A673 (cell line): ENCODE results near the gene NAA30. TPM values are rescaled to one million over a fixed set of nuclear protein-coding genes. Genes with fewer than 3 reads are reported as not detected.

ENCODE experiments used
- BruUV-seq: library from RNA; stranded (reverse); fragments of 400-500 nt; replicated peaks from 2 replicates; lab custom pipeline; 2021; lab: Mats Ljungman, UMichigan
- CTCF ChIA-PET: fragments of 300-600 bp; sonication (Branson Sonifier 250); formaldehyde crosslinking; loops from one replicate; lab custom pipeline; 2022; ENCODE audit warnings: antibody characterized with exemption; lab: Charles Lee
- POLR2A ChIA-PET: fragments of 300-600 bp; sonication (Branson Sonifier 250); formaldehyde crosslinking; loops from one replicate; lab custom pipeline; 2022; ENCODE audit warnings: antibody characterized with exemption; ENCODE audit not compliant: low non-redundant PET; lab: Charles Lee
- DNase-seq: peaks from one replicate; pipeline ENCODE4 v3.0.0-alpha.2; 2015; ENCODE audit warnings: low spot score
- H3K27ac ChIP-seq: fragments of 200-600 bp; sonication (generic); 2 replicates; pipeline ENCODE4 v1.5.1; 2016; ENCODE audit warnings: mixed run types, low read depth, mild to moderate bottlenecking, mixed read lengths, antibody characterized with exemption, low read length; ENCODE audit not compliant: poor library complexity, severe bottlenecking
- H3K27me3 ChIP-seq: fragments of 200-600 bp; sonication (generic); replicated peaks from 2 replicates; pipeline ENCODE4 v1.6.1; 2017; ENCODE audit warnings: mixed run types, low read depth, mild to moderate bottlenecking, mixed read lengths, antibody characterized with exemption, low read length; ENCODE audit not compliant: insufficient read depth, poor library complexity
- H3K36me3 ChIP-seq: fragments of 200-600 bp; sonication (generic); 2 replicates; pipeline ENCODE4 v1.6.1; 2016; ENCODE audit warnings: mixed run types, mild to moderate bottlenecking, mixed read lengths, antibody characterized with exemption, low read length; ENCODE audit not compliant: insufficient read depth, poor library complexity, severe bottlenecking
- H3K4me1 ChIP-seq: fragments of 200-600 bp; sonication (generic); 2 replicates; pipeline ENCODE4 v1.6.1; 2017; ENCODE audit warnings: mixed run types, mild to moderate bottlenecking, mixed read lengths, antibody characterized with exemption, low read length; ENCODE audit not compliant: insufficient read depth, poor library complexity, severe bottlenecking
- H3K4me3 ChIP-seq: fragments of 200-600 bp; sonication (generic); 2 replicates; pipeline ENCODE4 v1.5.1; 2016; ENCODE audit warnings: low read depth, mixed run types, mild to moderate bottlenecking, mixed read lengths, low read length; ENCODE audit not compliant: poor library complexity, severe bottlenecking
- H3K9me3 ChIP-seq: fragments of 200-600 bp; sonication (generic); 2 replicates; pipeline ENCODE4 v1.6.1; 2016; ENCODE audit warnings: mixed run types, low read depth, mild to moderate bottlenecking, mixed read lengths, antibody characterized with exemption, low read length; ENCODE audit not compliant: poor library complexity, severe bottlenecking
- CTCF ChIP-seq: fragments of 300-800, 200-600 bp; sonication (generic); conservative IDR thresholded peaks from 2 replicates; pipeline ENCODE4 v1.5.1; 2017; ENCODE audit warnings: low read depth, mild to moderate bottlenecking, antibody characterized with exemption, low read length, moderate library complexity, mixed read lengths
- EZH2 ChIP-seq: fragments of 200-600 bp; sonication (generic); IDR thresholded peaks from 2 replicates; pipeline ENCODE4 v1.6.1; 2017; ENCODE audit warnings: borderline replicate concordance, low read depth, mild to moderate bottlenecking, mixed read lengths, antibody characterized with exemption, low read length; ENCODE audit not compliant: poor library complexity, severe bottlenecking
- intact Hi-C: fragments of 100-400 bp; cut with micrococcal nuclease; formaldehyde crosslinking; loops from one replicate; pipeline ENCODE4 v1.10.0; 2022; ENCODE audit not compliant: unreplicated experiment
- total RNA-seq: library from RNA; stranded (reverse); gene quantifications from 2 replicates; pipeline ENCODE4 v1.2.3, GENCODE V29; 2021

Gene NAA30
- total RNA-seq, 1 experiment from 2014 or later, result 34.3 TPM

- H3K27me3 ChIP-seq, result no peaks in the 10 kb centered on the region
- no peak overlapping the region for H3K4me3 ChIP-seq
- ChIA-PET POLR2A (no interaction called here), CTCF (no interaction called here)
- H3K9me3 ChIP-seq, result no peaks in the 10 kb centered on the region
- no peaks in the 10 kb centered on the region for H3K4me1 ChIP-seq
- intact Hi-C loops, result no loop called here
- DNase-seq, result no peak
- peaks cover 28% of the 10 kb centered on the region for H3K36me3 ChIP-seq
- BruUV-seq, result no TSS peak
- no peak overlapping the region for H3K27ac ChIP-seq
- no peak for TF ChIP-seq CTCF
Measured at GRCh38 chr14:57405562-57405961, 15.2 kb downstream of the NAA30 start.

DNA sequence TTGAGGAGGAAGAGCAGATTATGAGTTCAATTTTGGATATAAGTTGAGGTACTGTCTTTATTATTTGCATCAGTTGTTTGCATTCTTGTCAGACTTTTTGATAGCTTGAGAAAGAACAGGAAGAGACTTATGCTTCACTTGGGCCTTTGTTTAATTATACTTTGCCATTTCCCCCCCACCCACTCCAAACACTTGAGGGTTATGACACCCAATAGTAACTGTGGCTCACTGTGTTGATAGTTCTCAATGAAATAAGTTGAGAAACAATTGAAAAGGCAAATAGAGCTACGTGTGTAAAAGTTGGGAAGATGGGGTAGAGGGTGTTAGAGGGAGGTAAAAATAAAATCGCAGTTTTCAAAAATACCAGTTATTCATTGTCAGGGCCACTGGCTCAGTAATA lies 17.7 kb downstream of the NAA30 start:
- no TSS peak for BruUV-seq
- H3K4me1 ChIP-seq, result no peaks in the 10 kb centered on the region
- no peak overlapping the region for H3K27ac ChIP-seq
- H3K36me3 ChIP-seq, result peaks cover 22% of the 10 kb centered on the region
- POLR2A ChIA-PET, result no interaction called here
- DNase-seq, result no peak
- no peak for TF ChIP-seq EZH2
- no peak for TF ChIP-seq CTCF
- intact Hi-C loops, result no loop called here
- H3K27me3 ChIP-seq, result no peaks in the 10 kb centered on the region
- no peak overlapping the region for H3K4me3 ChIP-seq
- H3K9me3 ChIP-seq, result no peaks in the 10 kb centered on the region
- CTCF ChIA-PET, result no interaction called here

DNA sequence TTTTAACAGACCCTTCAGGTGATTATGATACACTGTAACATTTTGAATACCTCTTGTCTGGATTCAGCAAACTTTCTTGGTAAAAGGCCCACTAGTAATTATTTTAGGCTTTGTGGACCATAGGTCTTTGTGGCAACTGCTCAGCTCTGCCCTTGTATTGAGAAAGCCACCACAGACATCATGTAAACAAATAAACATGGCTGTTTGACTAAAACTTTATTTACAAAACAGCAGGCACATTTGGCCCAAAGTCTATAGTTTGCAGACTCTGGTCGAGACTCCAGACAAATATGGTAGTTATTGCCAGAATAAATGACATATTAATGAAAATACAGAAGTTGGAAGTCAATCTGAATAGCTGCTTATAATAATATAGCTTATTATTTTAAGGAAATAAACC lies 18.2 kb downstream of the NAA30 start:
- TF ChIP-seq CTCF (no peak), EZH2 (no peak)
- H3K9me3 ChIP-seq, result no peaks in the 10 kb centered on the region
- H3K4me1 ChIP-seq, result no peaks in the 10 kb centered on the region
- ChIA-PET POLR2A (no interaction called here), CTCF (no interaction called here)
- intact Hi-C loops, result no loop called here
- no peaks in the 10 kb centered on the region for H3K27me3 ChIP-seq
- H3K27ac ChIP-seq, result no peak overlapping the region
- no peak for DNase-seq
- BruUV-seq, result no TSS peak
- H3K36me3 ChIP-seq, result peaks cover 21% of the 10 kb centered on the region
- no peak overlapping the region for H3K4me3 ChIP-seq
